ENCODE data around the gene SALL4. TPM values are rescaled to one million over a fixed set of nuclear protein-coding genes. Genes with fewer than 3 reads are reported as not detected.

Gene SALL4
- total RNA-seq, 1 experiment from 2014 or later, result 279 TPM

DNA sequence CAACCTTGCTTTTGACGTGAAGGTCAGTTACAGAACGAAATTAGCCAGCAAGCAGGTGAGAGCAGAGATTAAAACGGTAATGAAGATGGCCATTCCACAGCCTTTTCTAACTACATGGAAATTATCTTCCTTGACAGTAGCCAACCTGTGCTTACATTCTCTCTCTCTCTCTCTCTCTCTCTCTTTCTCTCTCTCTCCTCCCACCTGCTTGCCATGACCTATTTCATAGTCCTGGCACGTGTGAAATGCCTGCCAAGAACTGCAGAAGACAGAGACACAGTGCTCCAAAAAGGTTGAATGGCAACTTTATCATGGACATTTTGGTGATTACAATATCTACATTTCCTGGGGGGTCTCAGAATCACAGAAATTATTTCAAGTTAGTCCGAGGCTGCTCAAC is 38.5 kb upstream of the SALL4 start:
- Mint-ChIP-seq H3K27ac (no peak overlapping the region), H3K9me3 (no peaks in the 10 kb centered on the region; a peak in 1 of 5 replicates), H3K4me1 (peaks cover 13% of the 10 kb centered on the region in 2 experiments), H3K36me3 (ENCODE audit: insufficient read depth in 1 of 3, low read depth in 3 of 3) (peaks cover 0 to 3% (median 0%) of the 10 kb centered on the region in 3 experiments; a peak in 1 of 7 replicates), H3K27me3 (ENCODE audit: low read depth) (no peaks in the 10 kb centered on the region), H3K4me3 (no peak overlapping the region)
- no peak for DNase-seq
- Histone ChIP-seq H3K27me3 (ENCODE audit: insufficient read depth, low read length) (no peaks in the 10 kb centered on the region), H3K18ac (ENCODE audit: insufficient read length, low read depth, low read length) (no peak overlapping the region), H3K79me1 (ENCODE audit: insufficient read depth, low read depth, low read length, poor library complexity, severe bottlenecking) (no peaks in the 10 kb centered on the region), H2BK20ac (ENCODE audit: low read depth, low read length, poor library complexity, severe bottlenecking) (no peak overlapping the region), H3K14ac (ENCODE audit: insufficient read depth, low read length) (no peak overlapping the region), H3K56ac (ENCODE audit: insufficient read length, low read depth, low read length) (no peak overlapping the region), H4K20me1 (ENCODE audit: control insufficient read depth, insufficient read depth, insufficient read length) (no peaks in the 10 kb centered on the region), H3K4ac (ENCODE audit: low read depth, low read length) (no peak overlapping the region), H2BK12ac (ENCODE audit: insufficient read length, low read depth, low read length) (no peak overlapping the region), H3K9me3 (ENCODE audit: control insufficient read depth, low read depth, low read length) (no peaks in the 10 kb centered on the region), H3K4me2 (ENCODE audit: insufficient read depth, insufficient read length, low read length) (no peak overlapping the region), H3T11ph (ENCODE audit: low read length) (no peak overlapping the region), H2AK5ac (ENCODE audit: insufficient read length, low read length) (no peak overlapping the region), H3K4me1 (ENCODE audit: insufficient read depth, low read length) (peaks cover 4% of the 10 kb centered on the region; the same call in 1 of the 2 replicates), H4K5ac (ENCODE audit: insufficient read length, low read depth, low read length) (no peak overlapping the region), H3K23ac (ENCODE audit: insufficient read length, low read depth, low read length) (no peak overlapping the region), H3K23me2 (ENCODE audit: insufficient read length, low read depth, low read length, poor library complexity, severe bottlenecking) (no peaks in the 10 kb centered on the region), H3K27ac (ENCODE audit: insufficient read length, low read depth, low read length) (no peak overlapping the region), H3K79me2 (ENCODE audit: insufficient read depth, low read length) (no peaks in the 10 kb centered on the region), H3K9ac (ENCODE audit: extremely low read depth, insufficient read length, low read length) (no peak overlapping the region), H2AFZ (ENCODE audit: low read length) (no peak overlapping the region), H4K91ac (ENCODE audit: insufficient read length, low read depth, low read length) (no peak overlapping the region), H2BK15ac (ENCODE audit: low read depth, low read length) (no peak overlapping the region), H2BK5ac (ENCODE audit: insufficient read length, low read length) (no peak overlapping the region), H4K8ac (replicated peaks; ENCODE audit: insufficient read length, low read depth, low read length) (no peak overlapping the region), H2BK120ac (ENCODE audit: low read depth, low read length, poor library complexity, severe bottlenecking) (no peak overlapping the region)
- no peak for TF ChIP-seq CTCF (conservative IDR thresholded peaks at IDR 0.05)
- no CpG with 5 or more reads among the region's 5 CpGs for whole genome bisulfite sequencing (ENCODE audit: extremely low coverage, insufficient read length, low lambda C conversion rate)
